ENCODE measurements around the gene TELO2.

TELO2 gene

DNA sequence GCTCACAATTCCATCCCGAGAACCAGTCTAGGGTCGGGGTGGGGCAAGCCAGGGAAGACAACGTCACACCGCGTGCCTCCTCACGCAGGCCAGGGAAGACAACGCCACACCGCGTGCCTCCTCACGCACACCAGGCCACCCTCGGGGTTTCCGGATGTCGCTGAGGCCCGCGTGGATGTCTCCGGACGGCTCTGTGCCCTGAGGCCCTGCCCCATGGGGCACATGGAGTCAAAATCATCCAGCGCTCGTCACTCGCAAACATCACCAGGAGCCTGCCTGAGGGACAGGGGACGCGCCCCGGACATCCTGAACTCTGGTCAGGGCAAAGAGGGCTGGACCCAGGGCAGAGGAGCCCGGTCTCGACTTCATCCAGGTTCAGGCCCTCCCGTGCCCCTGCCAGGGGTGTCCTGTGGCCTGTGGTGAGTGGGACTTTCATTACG, 44.0 kb downstream of the TELO2 start:
- no peak for DNase-seq (ENCODE audit: low read depth)

DNA sequence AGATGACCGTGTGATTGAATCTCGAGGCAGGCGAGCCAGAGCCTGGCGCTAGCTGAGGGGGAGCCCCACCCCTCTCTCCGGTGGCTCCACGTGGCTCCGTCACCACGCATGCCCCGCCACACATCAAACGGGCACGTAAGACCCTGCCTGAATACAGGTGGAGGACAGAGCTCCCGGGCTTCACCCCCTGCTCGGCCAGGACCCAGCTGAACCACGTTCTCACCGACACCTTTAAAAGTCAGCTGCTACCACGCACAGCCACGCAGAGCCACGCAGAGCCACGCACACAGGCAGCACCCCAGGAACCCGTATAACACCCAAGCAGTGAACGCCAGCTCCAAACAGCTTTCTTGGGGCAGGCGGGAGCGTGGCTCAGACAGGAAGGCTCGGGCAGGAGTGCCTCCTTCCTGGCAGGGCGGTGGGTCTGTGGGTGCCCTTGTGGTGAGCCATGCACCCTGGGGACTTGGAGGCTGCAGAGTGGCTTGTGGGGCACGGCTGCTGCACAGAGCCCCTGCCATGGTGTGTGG, 44.7 kb downstream of the TELO2 start:
- no peak for DNase-seq (ENCODE audit: low read depth)

DNA sequence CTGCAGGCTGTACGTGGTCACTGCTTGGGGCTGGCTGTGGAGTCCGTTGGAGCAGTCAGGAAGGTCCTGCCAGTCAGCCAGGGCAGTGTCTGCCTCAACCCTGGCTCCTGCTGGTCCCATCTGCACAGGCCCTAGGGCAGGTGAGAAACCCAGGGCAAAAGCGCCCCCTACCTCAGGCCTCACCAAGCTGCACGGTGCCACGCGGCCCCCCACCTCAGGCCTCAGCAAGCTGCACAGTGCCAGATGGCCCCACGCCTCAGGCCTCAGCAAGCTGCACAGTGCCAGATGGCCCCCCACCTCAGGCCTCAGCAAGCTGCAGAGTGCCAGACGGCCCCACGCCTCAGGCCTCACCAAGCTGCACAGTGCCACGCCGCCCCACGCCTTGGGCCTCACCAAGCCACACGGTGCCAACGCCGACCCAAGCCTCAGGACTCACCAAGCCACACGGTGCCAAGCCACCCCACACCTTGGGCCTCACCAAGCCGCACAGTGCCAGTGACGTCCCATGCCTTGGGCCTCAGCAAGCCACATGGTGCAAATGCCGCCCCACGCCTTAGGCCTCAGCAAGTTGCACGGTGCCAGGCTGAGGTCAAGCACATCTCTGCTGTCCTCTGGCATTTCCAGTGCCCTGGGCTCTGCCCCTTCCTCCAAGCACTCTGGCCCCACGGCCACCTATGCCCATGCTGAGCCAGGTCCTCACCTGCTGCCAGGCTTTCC, 45.8 kb downstream of the TELO2 start:
- no peak for DNase-seq (ENCODE audit: low read depth)

DNA sequence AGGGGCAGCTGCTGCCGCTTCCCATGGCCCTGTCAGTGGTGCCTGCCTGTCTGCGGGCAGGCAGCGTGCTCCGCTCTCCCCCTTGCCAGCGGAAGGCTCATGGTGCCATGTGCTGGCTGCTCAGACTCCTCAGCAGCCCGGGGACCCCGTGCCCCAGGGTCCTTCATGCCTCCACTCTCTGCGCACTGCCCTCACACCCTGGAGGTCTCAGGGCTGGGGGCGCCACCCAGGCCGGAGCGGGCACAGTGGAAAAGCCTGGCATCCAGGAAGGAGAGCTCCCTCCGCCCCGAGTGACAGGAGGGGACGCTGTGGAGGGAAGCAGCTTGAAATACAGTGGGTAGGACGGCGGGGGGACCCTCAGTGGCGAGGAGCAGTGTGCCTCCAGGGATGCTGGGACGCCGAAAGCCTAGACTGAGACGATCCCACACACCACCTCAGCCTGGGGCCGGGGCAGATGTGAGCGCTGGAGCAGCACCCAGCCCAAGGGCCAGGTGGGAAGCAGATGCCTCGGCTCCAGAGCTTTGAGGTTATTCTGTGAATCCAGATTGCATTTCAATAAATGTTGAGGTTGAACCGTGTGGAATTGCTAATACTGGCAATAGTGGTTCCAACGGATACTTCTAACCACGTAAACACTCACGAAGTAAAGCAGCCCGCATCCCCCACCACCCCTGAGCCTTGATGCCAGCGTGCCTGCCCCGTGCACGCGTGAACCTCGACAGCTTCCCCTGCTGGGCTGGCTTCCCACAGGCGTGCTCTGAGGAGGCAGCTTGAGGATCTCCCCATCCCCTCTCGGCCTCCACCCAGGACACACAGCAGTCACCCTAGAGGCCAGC, 46.8 kb downstream of the TELO2 start:
- no peak for DNase-seq (ENCODE audit: low read depth)

DNA sequence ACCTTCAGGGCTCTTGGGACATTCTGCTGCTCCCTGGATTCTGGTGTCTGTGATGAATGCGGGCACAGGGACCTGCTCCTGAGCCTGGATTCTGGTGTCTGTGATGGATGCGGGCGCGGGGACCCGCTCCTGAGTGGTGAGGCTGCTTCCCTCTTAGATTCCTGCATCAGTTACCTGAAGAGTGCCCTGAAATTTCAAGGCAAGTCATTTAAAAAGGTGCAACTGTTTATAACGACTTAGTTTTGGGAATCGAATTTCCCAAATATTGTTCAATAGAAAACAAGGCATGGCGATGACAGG, 47.3 kb downstream of the TELO2 start:
- no peak for DNase-seq (ENCODE audit: low read depth)

DNA sequence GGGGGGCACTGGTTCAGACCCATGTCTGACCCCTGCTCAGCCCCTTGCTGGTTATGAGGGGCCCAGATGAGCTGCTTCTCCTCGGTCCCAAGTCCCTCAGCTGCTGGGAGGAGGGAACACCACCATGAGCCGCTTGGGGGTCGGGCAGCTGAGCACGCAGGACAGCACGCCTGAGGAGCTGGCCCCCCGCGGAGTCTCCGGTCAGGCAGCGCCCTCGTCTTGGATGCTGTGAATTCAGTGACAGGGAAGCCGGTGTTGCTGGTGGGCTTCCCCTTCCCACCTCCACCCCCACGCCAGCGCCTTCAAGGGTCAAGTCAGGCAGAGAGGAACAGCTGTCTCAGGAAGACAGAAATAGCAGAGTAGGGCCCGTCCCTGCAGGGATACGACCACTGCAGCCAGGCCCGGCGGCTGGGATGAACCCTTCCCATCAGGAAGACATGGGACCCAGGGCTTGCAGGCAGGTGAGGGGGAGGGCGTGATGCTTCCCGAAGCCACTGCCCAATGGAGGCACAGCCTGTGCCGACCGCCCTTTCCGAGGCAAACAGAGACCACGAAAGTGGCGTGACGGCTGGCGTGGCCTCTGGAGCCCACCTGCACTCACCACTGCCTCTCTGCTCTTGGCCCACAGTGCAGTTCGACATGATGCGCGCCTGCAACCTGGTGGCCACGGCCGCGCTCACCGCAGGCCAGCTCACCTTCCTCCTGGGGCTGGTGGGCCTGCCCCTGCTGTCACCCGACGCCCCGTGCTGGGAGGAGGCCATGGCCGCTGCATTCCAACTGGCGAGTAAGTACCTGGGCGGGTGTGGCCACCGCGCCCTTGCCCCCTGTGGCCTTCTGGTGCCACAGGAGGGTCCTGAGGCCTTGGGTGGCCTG, 48.4 kb downstream of the TELO2 start:
- no peak for DNase-seq (ENCODE audit: low read depth)

DNA sequence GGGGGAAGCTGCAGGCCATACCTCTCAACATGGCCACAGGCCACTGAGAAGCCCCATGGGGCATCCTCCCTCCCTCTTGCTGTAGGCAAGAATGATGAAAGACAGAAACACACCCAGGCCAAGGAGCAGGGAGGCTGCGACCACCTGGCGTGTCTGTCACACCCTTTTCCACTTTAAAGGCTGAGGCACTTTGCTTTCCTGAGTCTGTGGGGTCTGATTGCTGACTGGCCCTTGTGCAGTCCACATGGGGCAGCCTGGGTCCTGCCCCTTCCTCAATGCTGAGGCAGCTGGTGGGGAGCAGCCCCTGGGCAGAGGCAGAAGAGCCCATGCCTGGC, 49.0 kb downstream of the TELO2 start:
- DNase-seq (ENCODE audit: low read depth), result no peak

DNA sequence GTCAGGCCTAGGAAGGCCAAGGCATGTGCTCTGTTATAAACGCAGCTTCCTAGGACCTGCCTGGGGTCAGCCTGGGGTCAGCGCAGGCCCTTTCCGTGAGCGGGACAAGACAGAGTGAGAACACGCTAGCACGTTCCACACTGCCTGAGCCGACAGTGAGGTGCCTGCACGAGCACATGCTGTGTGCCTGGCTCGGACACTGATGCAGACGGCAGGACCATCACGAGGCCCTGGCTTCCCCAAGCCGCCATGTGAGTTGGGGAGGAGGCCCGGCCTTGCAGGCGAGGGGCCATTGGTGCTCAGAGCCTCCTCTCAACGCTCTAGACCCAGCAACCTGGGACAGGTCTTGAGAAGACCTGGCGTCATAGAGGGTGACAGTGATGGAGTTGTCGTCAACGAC, 49.4 kb downstream of the TELO2 start:
- DNase-seq (ENCODE audit: low read depth), result no peak

DNA sequence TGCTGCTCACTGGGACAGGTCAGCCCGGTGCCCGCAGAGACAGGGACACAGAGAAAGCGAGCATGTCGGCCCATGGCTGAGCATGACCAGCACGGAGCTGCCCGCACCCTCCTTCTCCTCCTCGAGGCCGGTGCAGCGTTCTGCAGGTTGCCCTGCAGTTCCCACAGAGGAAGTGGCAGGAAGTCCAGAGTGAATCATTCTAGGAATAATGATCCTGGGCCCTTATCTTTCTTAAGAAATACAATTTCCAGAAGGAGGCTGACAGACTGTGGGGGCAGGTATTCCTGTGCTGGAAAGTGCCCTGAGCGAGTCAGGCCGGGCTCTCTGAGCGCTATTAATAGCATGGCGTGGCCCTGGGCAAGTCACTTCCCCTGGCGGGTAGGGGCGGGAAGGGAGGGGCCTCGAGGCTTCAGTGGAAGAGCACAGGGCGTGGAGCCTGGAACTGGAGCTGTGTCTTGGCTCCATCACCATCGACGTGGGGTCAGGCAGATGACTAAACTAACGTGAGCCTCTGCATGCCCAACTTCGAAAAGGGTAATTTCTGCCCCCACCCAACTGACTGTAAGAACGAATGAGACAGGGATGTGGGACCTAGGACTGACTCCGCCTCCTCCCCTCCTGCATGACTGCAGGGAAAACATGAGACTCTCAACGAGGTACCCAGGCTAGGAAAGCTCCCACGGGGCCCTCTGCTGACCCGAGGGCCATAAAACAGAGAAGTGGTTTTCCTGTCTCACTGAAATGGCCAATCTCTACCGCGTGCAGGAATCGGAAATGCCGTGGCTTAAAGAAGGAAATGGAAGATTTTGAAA, 50.1 kb downstream of the TELO2 start:
- peak; percentile 50 for DNase-seq (ENCODE audit: low read depth)

DNA sequence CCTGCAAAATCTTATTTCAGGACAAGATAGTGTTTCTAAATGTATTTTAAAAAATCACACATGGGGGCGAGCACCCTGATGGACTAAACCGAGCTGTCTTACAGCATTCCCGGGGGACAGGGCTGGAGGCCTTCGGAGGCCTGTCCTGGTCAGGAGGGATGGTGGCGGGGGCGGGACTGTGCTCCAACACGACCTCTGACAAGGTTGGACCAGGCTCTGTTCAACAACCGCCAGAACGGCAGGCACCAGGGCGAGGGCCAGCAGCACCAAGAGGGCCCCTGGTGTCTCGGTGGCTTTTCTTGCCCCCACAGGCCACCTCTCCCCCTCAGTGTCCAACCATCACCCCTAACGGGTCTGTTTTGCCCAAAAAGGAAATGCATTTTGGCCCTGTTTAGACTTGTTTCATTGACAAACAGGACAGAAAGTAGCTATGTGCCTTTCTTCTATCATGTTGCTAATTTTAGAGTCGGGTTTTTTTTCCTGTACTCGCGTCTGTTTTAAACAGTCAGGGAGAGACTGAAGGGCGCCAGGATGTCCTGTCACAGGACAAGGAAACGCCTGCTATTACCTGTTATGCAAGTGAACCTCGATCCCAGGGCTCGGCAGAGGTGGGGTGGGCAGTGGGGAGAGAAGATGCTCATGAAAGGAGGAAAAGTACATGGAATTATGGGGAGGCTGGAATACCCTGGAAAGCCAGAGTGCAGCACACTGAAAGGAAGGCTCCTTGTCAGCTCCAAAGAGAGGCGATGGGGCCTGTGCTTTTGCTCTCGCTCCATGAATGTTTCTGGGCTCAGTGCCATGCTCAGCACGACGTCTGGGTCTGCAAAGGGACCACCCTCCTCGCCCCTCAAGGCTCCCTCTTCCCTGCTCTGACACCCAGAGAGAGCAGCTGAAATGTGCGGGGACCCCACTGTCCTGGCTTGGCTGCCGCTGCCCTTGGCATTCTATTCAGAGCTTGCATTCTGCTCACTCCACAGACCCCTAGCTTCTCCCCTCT, 52.2 kb downstream of the TELO2 start:
- DNase-seq (ENCODE audit: low read depth), result no peak

DNA sequence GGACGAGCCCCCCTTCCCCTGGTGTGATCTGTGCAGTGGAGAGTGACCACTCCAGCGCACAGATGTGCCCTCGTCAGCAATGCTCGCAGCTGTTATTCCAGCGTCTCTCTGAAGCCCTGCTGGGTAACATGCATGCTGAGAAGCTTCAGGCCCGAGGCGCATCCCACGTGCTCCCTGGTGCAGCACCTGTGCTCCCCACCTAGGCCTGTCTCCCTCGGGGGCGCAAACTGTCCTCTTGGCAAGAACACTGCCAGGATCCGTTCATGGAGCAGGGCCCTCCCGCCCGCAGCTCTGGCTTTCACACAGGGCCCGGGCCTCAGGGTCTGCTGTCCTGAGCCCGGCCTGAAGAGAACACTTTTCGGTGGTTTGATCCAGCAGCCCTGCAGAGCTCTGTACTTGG, 53.3 kb downstream of the TELO2 start:
- DNase-seq (ENCODE audit: low read depth), result no peak

DNA sequence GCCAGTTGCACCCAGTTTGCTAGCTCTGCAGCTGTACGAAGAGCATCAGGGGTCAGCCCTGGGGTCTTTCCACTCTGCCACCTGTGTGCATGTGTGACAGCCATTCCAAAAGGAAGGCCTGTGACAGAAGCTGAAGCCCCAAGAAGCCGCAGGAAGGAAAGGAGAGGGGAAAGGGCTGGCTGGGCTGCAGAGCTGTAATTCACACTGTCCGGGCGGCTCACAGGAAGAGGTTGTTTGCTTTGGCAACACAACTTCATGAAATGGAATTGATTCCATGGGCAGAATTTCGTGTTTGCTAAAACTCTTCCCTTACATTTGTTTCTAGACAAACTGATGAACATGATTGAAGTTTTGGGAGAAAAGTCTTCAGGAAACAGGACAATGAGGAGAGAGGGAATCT, 55.1 kb downstream of the TELO2 start:
- no peak for DNase-seq (ENCODE audit: low read depth)

DNA sequence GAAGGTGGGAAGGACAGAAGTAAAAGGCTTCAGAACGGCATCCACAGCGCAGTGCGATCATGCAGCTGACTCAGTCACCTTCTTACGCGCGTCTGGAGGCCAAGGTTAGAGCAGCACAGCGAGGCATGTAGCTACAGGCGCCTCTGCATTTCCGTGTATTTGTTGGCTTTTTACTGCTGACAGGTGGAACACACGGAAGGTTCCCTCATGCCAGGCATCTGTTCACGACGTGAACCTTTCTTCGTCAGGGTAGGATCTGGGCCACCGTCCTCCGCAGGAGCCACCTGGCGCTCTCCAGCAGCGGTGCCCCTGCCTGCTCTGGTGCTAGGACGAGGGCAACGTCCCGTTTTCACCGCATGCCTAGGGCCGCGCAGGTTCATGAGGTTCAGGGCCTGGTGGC, 55.6 kb downstream of the TELO2 start:
- no peak for DNase-seq (ENCODE audit: low read depth)

DNA sequence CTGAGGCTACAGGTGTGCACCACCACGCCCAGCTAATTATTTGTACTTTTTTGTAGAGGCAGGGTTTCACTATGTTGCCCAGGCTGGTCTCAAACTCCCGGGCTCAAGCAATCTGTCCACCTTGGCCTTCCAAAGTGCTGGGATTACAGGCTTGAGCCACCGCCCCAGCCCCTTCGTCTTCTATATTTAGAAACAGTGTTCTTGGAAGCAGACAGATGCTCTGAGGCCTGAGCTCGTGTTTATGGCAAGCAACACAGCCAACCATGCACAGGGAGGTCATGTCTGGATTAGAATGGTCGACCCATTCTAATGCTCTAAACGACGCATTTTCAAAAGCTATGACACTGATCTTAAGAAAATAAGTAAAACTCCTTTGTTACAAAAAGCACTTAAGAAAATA, 56.9 kb downstream of the TELO2 start:
- DNase-seq (ENCODE audit: low read depth), result no peak

DNA sequence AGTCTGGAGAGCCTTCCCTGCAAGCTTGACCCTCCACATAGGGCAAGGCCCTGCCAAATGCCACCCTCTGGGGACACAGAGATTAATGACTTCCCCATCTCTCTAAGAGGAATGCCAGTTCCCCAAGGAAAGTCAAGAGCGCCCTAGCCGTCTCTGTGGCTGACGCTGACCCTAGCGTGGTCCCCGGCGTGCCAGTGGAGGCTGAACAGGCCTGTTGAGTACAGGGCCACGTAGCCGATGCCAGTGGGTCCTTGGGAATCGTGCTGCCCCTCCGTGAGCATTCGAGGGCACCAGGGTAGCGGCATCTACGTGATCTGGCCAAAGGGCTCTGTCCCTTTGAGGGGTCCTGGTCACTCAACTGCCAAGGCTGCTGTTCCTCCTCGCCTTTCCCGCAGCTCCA, 57.5 kb downstream of the TELO2 start:
- DNase-seq (ENCODE audit: low read depth), result no peak

DNA sequence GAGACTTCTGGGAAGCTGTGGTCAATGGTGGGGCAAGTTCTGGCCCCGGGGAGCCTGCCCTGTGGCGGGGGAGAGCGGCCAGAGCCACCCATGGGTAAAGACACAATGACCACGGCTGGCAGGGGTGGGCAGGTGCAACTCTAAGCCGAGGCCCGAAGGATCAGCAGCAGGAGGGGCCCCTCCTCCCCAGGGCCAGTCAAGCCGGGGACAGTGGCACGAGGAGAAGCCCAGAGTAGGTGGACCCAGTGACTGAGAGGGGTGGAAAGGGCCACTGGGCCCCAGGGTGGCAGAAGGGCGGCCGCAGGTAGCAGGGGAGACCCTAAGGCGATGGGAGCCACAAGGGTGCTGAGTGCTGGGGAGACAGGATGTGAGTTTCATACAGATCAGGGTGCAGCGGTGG, 58.0 kb downstream of the TELO2 start:
- no peak for DNase-seq (ENCODE audit: low read depth)

DNA sequence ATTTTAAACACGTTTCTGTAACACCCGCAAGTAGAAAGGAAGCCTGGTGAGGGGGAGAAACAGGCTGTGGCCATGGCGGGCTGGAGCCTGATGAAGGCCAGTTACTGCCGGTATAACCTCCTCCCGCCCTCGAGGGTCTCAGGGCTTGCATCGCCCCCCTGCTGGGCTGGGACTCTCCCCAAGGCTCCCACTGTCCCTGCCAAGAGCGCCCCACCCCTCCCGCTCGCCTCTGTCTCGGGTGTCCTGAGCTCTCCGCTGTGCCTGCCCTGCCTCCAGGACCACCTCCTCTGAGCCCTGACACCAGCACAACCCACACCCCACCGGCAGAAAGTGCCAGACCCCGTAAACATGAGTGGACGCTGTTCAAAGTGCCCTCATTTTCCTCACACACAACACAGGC, 59.0 kb downstream of the TELO2 start:
- DNase-seq (ENCODE audit: low read depth), result no peak

DNA sequence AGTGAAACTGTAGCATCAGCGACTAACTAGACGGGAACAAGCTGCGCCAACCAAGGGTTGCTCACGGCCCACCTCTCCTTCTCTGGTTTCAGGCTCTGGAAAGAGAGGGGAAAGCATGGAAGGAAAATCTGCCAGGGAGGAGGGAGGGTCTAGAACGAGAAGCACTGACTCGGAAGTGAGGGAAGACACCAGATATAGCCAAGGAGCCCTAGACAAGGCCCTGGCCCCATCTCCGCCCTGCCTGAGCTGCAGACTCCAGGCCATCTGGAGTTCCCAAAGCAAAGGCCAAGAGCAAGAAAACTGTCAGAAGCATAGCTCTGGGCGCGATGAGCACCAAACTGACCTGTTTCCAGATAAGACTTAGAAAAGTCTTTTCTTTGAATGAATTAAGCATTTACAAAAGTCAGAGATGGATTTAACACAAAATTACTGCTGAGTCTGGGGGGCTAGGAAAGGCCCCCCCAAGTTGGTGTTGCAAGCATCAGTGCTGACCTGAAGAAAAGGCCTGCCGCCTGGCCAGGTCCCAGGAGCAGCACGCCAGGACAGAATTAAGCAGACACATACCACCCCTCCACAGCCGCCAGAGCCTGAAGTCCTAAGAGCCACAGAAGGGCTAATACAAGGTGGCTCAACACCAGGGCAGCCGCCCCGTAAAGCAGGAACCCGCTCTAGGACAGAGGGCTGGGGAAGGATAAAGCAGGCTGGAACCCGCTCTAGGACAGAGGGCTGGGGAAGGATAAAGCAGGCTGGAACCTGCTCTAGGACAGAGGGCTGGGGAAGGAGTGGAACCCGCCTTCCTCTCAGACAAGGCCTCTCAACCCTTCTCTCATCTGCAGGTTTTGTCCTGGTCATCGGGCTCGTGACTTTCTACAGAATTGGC, 61.0 kb downstream of the TELO2 start:
- DNase-seq (ENCODE audit: low read depth), result no peak

DNA sequence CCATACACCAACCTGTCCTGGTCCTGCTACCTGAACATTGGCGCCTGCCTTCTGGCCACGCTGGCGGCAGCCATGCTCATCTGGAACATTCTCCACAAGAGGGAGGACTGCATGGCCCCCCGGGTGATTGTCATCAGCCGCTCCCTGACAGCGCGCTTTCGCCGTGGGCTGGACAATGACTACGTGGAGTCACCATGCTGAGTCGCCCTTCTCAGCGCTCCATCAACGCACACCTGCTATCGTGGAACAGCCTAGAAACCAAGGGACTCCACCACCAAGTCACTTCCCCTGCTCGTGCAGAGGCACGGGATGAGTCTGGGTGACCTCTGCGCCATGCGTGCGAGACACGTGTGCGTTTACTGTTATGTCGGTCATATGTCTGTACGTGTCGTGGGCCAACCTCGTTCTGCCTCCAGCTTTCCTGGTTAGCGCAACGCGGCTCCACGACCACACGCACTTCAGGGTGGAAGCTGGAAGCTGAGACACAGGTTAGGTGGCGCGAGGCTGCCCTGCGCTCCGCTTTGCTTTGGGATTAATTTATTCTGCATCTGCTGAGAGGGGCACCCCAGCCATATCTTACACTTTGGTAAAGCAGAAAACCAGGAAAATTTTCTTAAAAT, 61.8 kb downstream of the TELO2 start:
- no peak for DNase-seq (ENCODE audit: low read depth)

All from HS-5 (cell line).